Inflammatory macrophage treated with lipopolysaccharide for 4 hours (primary cell): ENCODE measurements around the gene EEF1AKMT1.
"Not testable (repeated sequence)": the region's sequence is repeated elsewhere in the genome, so short reads cannot be mapped to it uniquely, and the experiment has no call there.

Source experiments
- DNase-seq: peaks from one replicate; pipeline ENCODE4 v3.0.0-alpha.2; 2020

Gene EEF1AKMT1

GRCh38 chr13:20689291-20689690 lies 84.5 kb downstream of the EEF1AKMT1 start:
- no peak for DNase-seq

DNA sequence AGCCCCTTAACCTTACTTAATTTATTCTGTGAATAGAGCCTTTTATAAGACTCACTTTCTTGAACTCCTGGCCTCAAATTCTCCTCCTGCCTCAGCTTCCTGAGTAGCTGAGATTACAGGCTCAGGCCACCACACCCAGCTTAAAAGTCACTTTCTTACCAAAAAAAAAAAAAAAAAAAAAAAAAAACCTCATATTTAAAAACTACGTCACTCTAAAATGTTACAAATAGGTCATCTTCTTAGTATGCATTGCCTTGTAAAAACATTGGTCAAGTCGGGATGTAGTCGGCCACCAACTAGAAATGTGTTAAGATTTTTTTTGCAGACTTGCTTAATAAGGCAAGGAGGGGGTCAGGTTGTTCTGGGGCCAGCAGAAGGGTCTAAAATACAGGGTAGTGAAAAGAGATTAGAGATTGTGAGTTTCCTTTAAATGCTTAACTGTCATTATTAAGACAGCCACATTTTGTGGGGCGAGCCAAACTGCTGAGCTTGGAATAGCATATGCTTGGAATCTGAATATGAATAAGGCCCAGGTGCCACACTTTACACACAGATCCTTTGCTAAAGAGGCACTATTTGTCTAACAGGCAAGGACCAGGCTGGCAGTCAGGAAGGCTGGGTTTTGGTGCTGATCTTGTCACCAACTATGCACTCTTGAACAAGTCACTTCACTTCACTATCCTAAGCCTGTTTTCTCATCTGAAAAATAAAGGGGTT lies 86.7 kb downstream of the EEF1AKMT1 start:
- no peak for DNase-seq

DNA sequence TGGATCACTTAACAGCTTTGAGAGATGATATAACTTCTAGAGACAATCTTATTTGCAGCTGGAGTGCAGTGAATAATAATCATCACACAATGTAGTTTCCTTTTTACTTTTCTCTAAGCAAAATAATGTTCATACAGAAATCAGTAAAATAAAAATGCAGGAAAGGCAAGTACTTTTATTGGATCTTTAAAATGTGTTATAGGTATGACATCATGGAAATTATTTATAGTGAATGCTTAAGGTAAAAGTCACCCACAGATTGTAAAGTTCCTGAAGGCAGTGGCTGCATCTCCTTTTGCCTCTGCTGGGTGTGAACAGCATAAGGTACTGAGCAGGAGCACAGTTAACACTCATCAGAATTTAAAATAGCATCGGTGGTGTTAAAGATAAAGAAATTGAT lies 87.6 kb downstream of the EEF1AKMT1 start:
- no peak for DNase-seq

DNA sequence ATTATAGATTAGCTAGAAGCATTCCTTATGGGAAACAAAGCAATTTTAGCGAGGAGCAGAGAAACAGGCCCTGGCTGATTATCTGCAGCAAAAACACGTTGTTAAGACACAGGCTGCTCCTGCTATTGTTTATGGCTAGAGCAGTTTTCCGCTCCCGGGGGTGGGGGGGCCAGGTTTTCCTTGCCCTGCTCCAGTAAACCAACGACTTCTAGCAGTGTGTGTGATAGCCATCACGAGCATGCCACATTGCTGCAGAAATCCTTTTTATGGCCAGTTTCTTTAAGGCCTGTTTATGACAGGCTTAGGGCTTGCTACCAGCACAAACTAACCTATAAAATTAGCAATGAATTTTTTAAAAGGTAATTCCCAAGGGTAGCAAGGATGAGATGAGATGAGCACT lies 88.7 kb downstream of the EEF1AKMT1 start:
- DNase-seq: no peak

GRCh38 chr13:20684546-20684945 lies 89.2 kb downstream of the EEF1AKMT1 start:
- no peak for DNase-seq

- no peak for DNase-seq
Measured at GRCh38 chr13:20684041-20684440, 89.7 kb downstream of the EEF1AKMT1 start.

GRCh38 chr13:20682061-20682460 lies 91.7 kb downstream of the EEF1AKMT1 start:
- DNase-seq: no peak

GRCh38 chr13:20681481-20681880 lies 92.3 kb downstream of the EEF1AKMT1 start:
- not testable (repeated sequence) for DNase-seq

GRCh38 chr13:20680416-20681080 lies 93.2 kb downstream of the EEF1AKMT1 start:
- DNase-seq: no peak

- no peak for DNase-seq
Measured at GRCh38 chr13:20679879-20680278, 93.9 kb downstream of the EEF1AKMT1 start.
